GM18526 (cell line): ENCODE measurements around the gene CDS2.

Experiments
- POLR2A ChIP-seq: IDR thresholded peaks from 3 replicates; pipeline ENCODE4 v1.6.1; 2011; ENCODE audit not compliant: insufficient read length; ENCODE audit errors: extremely low read depth

CDS2 gene

GRCh38 chr20:5145365-5146098, 18.7 kb downstream of the CDS2 start:
- TF ChIP-seq POLR2A: no peak

DNA sequence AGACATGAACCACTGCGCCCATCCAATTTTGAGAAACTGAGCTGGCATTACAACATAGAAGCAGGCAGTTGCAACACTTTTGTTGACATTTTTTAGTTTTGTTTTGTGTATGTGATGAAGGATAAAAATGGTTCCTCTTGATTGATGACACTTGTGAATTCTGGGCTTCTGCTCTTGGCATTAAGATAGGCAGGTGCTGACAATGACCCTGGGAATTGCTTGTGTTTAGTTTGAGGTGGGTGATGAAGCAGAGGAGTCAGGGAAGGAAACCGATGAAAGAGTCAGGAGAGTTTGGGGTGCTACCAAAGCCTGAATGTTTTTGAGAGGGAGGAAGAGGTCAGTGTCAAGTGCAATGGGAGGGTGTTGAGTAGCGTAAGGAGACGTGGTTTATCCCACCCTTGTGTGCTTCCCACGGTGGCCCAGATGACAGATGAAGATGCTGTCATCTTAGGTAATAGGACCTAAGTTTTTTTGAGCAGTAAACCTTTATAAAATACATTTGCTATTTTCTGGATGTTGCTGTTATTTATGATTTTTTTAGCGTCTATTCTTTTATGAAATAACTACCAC, 19.4 kb downstream of the CDS2 start:
- TF ChIP-seq POLR2A: no peak

- no peak for TF ChIP-seq POLR2A
These were observed 20.2 kb downstream of the CDS2 start for GRCh38 chr20:5146871-5147592.

- no peak for TF ChIP-seq POLR2A
These were observed 21.8 kb downstream of the CDS2 start for GRCh38 chr20:5148581-5148980.

- TF ChIP-seq POLR2A: no peak
These were observed 23.1 kb downstream of the CDS2 start for GRCh38 chr20:5149892-5150225.

- no peak for TF ChIP-seq POLR2A
These were observed 23.6 kb downstream of the CDS2 start for GRCh38 chr20:5150226-5151076.

- no peak for TF ChIP-seq POLR2A
These were observed 26.3 kb downstream of the CDS2 start for GRCh38 chr20:5153152-5153467.

DNA sequence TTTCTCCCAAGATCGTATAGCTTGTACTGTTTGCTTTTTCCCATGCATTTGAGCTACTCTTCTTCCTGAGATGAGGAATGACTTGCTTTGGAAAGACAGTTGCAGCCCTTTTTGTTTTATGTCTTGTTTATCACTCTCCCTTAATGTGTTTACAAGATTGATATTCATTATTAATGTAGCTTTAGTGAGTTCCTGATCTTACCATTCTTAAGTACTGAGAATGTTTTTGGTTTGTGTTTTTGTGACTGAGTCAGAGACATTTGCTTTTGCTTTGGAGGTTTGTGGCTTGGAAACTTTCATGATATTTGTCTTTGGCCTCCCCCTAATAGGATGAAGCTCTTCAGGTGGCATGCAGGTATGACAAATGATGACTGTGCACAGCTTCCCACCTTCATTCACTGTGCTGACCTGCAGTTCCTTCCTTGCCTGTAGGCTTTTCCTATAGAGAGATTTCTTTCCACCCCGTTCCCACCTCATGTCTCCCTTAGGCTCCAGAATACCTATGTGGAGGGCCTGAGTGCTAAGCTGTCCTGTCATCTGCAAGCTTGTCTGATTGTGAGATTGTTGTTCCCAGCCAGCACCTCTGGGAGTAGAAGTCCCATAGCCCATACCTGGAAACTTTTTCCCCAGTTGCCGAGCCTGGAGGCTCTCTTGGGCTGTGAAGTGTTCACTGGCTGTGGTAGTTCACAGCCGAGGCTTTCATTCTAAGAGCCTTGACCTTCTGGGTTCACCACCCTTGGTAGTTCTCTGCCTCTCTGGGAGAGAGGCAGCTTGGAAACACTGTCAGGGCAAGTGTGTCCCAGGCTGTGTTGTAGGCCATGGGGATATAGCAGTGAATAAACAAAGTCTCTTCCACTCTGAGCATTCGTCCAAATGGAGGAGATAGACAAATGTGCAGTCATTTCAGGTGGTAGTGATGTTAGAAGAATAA, 27.1 kb downstream of the CDS2 start:
- TF ChIP-seq POLR2A: no peak

- TF ChIP-seq POLR2A: no peak
These were observed 27.7 kb downstream of the CDS2 start for GRCh38 chr20:5154543-5154925.

DNA sequence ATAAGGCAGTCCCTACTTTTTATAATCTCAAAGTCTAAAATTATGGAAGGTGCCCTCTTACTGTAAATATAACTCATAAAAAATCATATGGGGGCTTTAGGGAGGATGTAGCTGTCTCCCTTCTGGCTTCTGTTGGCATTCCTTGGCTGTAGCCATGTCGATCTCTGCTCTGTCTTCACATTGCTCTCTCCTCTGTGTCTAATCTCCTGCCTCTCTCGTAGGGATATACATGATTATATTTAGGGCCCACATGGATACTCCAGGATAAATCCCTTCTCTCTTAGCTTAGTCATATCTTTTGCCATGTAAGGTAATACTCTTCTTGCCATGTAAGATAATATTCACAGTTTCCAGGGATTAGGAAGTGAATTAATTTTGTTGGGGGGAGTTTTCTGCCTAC, 28.6 kb downstream of the CDS2 start:
- no peak for TF ChIP-seq POLR2A

DNA sequence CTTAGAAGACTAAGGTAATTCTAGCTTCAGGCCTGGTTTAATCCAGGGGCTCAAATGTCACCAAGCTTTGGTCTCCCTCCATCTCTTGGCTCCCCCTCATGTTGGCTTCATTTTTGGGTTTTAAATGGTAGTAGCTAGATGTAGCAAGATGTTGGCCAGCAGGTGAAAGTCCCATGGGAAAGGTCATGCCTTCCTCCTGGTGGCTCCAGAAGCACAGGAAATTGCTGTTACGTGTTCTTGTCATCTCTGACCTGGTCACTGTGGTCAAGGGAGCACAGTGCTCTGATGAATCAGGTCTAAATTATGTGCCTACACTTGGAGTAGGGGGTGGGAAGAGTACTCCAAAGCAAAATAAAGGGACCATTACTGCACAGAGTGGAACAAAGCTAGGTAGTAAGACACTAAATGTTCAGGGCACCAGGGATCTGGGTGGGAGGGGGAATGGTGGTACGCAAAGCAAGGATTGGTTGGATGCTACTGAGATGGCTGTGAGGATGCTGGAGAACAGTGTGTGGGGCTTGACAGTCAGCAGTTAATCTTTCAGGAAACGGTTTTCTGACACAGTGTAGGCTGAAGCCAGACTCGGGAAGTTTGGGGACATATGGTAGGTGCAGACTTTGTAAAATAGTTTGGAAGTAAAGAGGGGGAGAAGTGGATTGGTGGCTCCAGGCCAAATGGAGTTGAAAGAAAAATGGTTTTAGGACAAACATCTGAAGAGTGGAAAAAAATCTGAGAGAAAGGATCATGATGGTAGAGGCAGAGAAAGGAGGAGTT, 30.1 kb downstream of the CDS2 start:
- no peak for TF ChIP-seq POLR2A

GRCh38 chr20:5159928-5160327, 33.1 kb downstream of the CDS2 start:
- no peak for TF ChIP-seq POLR2A

- no peak for TF ChIP-seq POLR2A
These were observed 34.1 kb downstream of the CDS2 start for GRCh38 chr20:5160882-5161281.

DNA sequence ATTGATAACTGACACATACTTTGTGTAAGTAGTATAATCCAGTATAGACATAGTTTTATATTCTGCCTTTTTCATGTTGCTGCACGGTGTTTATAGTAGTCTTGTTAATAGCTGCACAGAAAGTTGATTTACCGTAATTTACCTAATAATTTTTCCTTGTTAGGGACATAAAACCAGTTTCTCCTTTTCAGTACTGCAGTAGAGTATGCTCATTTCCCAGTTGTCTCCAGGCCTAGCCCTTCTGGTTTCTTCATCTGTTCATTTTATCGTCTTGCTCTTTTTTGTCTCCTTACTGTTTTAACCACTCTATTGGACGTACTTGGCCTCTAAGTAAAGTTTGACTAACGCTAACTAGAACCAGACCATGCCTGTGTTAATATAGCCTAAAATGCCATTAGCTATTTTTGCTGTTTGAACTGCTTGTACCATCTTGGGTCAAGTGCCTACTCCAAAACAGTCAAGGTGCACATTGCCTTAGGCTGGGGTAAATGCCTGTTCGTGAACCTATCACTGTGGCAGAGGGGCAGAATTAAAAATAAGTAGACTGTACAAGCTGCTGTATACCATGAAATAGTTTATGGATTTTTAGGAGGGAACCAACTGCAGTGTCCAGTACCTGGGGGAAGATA, 34.8 kb downstream of the CDS2 start:
- TF ChIP-seq POLR2A: no peak
